Activated naive CD4-positive, alpha-beta T cell treated with anti-CD3 and anti-CD28 coated beads, Interleukin-2, amount 50 U/mL, for 72 hours (primary cell): ENCODE data around the gene MAN1A1. TPM values are rescaled to one million over a fixed set of nuclear protein-coding genes. Genes with fewer than 3 reads are reported as not detected.

ENCODE experiments used
- ATAC-seq, 2 donors: fragments of 150-1000 bp; cut with Tn5 transposase; 2 replicates each; pipeline ENCODE4 v1.10.0; 2021; ENCODE audit warnings: mild to moderate bottlenecking in 2 of 2, moderate library complexity in 2 of 2
- DNase-seq, 2 donors: peaks; one replicate each; pipeline ENCODE4 v3.0.0; 2021 to 2022; ENCODE audit warnings: low spot score in 2 of 2
- H3K27ac Mint-ChIP-seq, 2 donors: one replicate each; pipeline ENCODE4 v1.8.0; 2022; ENCODE audit warnings: mild to moderate bottlenecking in 2 of 2, mixed read lengths in 2 of 2
- H3K36me3 Mint-ChIP-seq, 2 donors: one replicate each; pipeline ENCODE4 v1.8.0; 2022; ENCODE audit warnings: mixed read lengths in 2 of 2
- H3K9me3 Mint-ChIP-seq, 2 donors: one replicate each; pipeline ENCODE4 v1.8.0; 2022; ENCODE audit warnings: mixed read lengths in 2 of 2
- total RNA-seq, 2 donors: library from RNA; stranded (reverse); gene quantifications; one replicate each; pipeline ENCODE4 v1.2.3, GENCODE V29; 2022

MAN1A1 gene
- total RNA-seq, 2 donors from 2014 or later: 18.6 to 25.9 TPM

GRCh38 chr6:119129968-119130484 lies 219.5 kb downstream of the MAN1A1 start:
- H3K27ac Mint-ChIP-seq: peak overlapping the region in 1 of 2 donors; percentile 15
- no peaks in the 10 kb centered on the region for H3K9me3 Mint-ChIP-seq

GRCh38 chr6:119129148-119129967 lies 220.2 kb downstream of the MAN1A1 start:
- ATAC-seq: peak; percentile 54 to 70
- H3K9me3 Mint-ChIP-seq: no peaks in the 10 kb centered on the region
- no peak overlapping the region for H3K27ac Mint-ChIP-seq
- no peaks in the 10 kb centered on the region for H3K36me3 Mint-ChIP-seq
- DNase-seq: peak in 1 of 2 donors; percentile 51

More at GRCh38 chr6:119129968-119130484, 219.5 kb downstream of the MAN1A1 start:
- H3K36me3 Mint-ChIP-seq: no peaks in the 10 kb centered on the region
- DNase-seq (no peak), ATAC-seq (no peak)

- Mint-ChIP-seq H3K9me3 (no peaks in the 10 kb centered on the region), H3K36me3 (no peaks in the 10 kb centered on the region), H3K27ac (no peak overlapping the region)
- ATAC-seq (no peak), DNase-seq (no peak)
Measured at GRCh38 chr6:119128252-119128912, 221.2 kb downstream of the MAN1A1 start.

DNA sequence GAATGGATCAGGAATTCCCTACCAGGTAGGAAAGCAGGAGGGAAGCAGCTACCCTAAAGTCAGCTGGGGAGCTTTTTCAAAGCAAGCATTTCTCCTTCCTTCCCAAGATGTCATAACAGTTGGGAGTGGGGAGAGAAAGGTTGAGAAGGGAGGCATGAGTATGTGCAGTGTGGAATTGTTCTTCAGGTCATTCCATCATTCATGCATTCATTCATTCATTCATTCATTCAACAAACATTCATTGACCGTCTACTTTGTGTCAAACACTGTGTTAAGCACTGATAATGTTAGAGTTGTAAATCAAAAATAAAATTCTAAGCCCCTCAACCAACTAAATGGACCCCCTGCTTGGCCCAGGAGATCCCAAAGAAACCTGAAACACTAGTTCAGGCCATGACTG lies 221.9 kb downstream of the MAN1A1 start:
- Mint-ChIP-seq H3K36me3 (no peaks in the 10 kb centered on the region), H3K9me3 (no peaks in the 10 kb centered on the region), H3K27ac (no peak overlapping the region)
- ATAC-seq (no peak), DNase-seq (no peak)
